ENCODE results near the gene USP31. TPM values are rescaled to one million over a fixed set of nuclear protein-coding genes. Genes with fewer than 3 reads are reported as not detected.

USP31 gene
- polyA plus RNA-seq, 2 of the 4 experiments (the other 2 are of a cell fraction): 8.3 to 18.0 TPM

DNA sequence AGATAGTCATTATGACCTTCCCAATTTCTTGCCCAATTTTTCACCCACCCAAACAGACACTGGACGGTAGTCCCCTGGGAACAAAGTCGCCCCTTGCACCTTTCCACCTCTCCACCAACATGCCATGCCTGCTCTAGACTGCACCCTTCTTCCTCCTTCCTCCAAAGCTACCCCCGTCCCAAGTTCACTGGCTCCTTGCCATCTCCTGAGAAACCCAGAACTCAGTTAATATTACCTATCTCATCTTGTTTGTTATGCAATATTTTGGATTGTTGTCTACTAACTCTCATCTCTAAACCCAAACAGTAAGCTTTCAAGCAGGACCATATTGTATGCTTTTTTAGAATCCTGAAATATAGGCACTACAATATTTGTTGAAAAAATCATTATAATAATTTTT lies 63.3 kb downstream of the USP31 start:
- no peak for TF ChIP-seq KDM5A (IDR thresholded peaks at IDR 0.05)
- no peak for TF ChIP-seq MAFK (IDR thresholded peaks at IDR 0.05; ENCODE audit: partially characterized antibody)
- no peak for TF ChIP-seq NFE2L2 (conservative IDR thresholded peaks at IDR 0.05; ENCODE audit: low read length)
- TF ChIP-seq, protein P1, sequence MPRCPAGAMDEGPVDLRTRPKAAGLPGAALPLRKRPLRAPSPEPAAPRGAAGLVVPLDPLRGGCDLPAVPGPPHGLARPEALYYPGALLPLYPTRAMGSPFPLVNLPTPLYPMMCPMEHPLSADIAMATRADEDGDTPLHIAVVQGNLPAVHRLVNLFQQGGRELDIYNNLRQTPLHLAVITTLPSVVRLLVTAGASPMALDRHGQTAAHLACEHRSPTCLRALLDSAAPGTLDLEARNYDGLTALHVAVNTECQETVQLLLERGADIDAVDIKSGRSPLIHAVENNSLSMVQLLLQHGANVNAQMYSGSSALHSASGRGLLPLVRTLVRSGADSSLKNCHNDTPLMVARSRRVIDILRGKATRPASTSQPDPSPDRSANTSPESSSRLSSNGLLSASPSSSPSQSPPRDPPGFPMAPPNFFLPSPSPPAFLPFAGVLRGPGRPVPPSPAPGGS (IDR thresholded peaks at IDR 0.05): no peak
- TF ChIP-seq RNF2 (IDR thresholded peaks at IDR 0.05; ENCODE audit: borderline replicate concordance, low read depth): no peak
- 81% methylated on average over 3 of the region's 3 CpGs for WGBS (ENCODE audit: missing lambda C conversion rate)
- ATAC-seq (no peak), FAIRE-seq (no peak), DNase-seq (ENCODE audit: low read depth in 1 of 2, low spot score in 1 of 2) (no peak)
- H3K4me2 ChIP-seq: peak overlapping the region; percentile 22; the same call in 1 of the 3 replicates
- H3K9me3 ChIP-seq: no peaks in the 10 kb centered on the region
- H3K4me1 ChIP-seq: peaks cover 54% of the 10 kb centered on the region
- no peak overlapping the region for H3K4me3 ChIP-seq
- ChIA-PET POLR2A (no interaction called here), CTCF (no interaction called here)
- H3K27ac ChIP-seq: peak overlapping the region; percentile 5 to 32; a peak in 2 of 6 replicates

GRCh38 chr16:23082161-23082788 lies 67.0 kb downstream of the USP31 start:
- Histone ChIP-seq H3K4me3 (no peak overlapping the region), H3K9me3 (no peaks in the 10 kb centered on the region), H3K4me1 (peaks cover 72% of the 10 kb centered on the region), H3K4me2 (peak overlapping the region; percentile 58), H3K27ac (peak overlapping the region; percentile 86 to 89)
- 70% methylated on average over 9 of the region's 9 CpGs for WGBS (ENCODE audit: missing lambda C conversion rate)
- ChIA-PET POLR2A (interaction anchor here (0.8 to 1.4 kb wide), 2 partner anchors 9 to 11 kb away, joined by 3 to 11 read pairs; no protein-coding TSS in a partner anchor), CTCF (interaction anchor here (0.6 to 2.3 kb wide), 10 partner anchors 9 to 1530 kb away, joined by 3 to 11 read pairs (median 4); no protein-coding TSS in a partner anchor)
- peak in 1 of 2 experiments; percentile 44 for DNase-seq (ENCODE audit: low read depth in 1 of 2, low spot score in 1 of 2)
- FAIRE-seq: no peak
- peak; percentile 24 to 37; a peak in 5 of 6 replicates for ATAC-seq
- 0 out of 2 replicates have a peak, but pooled peaks have one; percentile 7 for TF ChIP-seq GATA3 (IDR thresholded peaks at IDR 0.05; ENCODE audit: borderline replicate concordance)
- TF ChIP-seq, protein P2, sequence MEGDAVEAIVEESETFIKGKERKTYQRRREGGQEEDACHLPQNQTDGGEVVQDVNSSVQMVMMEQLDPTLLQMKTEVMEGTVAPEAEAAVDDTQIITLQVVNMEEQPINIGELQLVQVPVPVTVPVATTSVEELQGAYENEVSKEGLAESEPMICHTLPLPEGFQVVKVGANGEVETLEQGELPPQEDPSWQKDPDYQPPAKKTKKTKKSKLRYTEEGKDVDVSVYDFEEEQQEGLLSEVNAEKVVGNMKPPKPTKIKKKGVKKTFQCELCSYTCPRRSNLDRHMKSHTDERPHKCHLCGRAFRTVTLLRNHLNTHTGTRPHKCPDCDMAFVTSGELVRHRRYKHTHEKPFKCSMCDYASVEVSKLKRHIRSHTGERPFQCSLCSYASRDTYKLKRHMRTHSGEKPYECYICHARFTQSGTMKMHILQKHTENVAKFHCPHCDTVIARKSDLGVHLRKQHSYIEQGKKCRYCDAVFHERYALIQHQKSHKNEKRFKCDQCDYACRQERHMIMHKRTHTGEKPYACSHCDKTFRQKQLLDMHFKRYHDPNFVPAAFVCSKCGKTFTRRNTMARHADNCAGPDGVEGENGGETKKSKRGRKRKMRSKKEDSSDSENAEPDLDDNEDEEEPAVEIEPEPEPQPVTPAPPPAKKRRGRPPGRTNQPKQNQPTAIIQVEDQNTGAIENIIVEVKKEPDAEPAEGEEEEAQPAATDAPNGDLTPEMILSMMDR (IDR thresholded peaks at IDR 0.05): peak; percentile 9; the same call in 2 of the 3 replicates
- no peak for TF ChIP-seq POLR2A (IDR thresholded peaks at IDR 0.05; ENCODE audit: low read length)

- H3K9me3 ChIP-seq: no peaks in the 10 kb centered on the region
- WGBS (ENCODE audit: missing lambda C conversion rate): 45% methylated on average over 6 of the region's 6 CpGs
- peak overlapping the region; percentile 86 to 89 for H3K27ac ChIP-seq
- CTCF ChIA-PET: interaction anchor here (0.8 to 2.3 kb wide), 9 partner anchors 10 to 352 kb away, joined by 3 to 11 read pairs (median 5); no protein-coding TSS in a partner anchor
- POLR2A ChIA-PET: interaction anchor here (0.8 to 1.4 kb wide), 2 partner anchors 8 to 10 kb away, joined by 3 to 11 read pairs; no protein-coding TSS in a partner anchor
- no peak overlapping the region for H3K4me3 ChIP-seq
- H3K4me2 ChIP-seq: peak overlapping the region; percentile 58
- FAIRE-seq (no peak), DNase-seq (ENCODE audit: low read depth in 1 of 2, low spot score in 1 of 2) (peak; percentile 23 to 83), ATAC-seq (peak; percentile 87 to 94)
- peak; percentile 74 to 81; a peak in 4 of 5 replicates for TF ChIP-seq EP300 (IDR thresholded peaks at IDR 0.05)
- TF ChIP-seq, protein P2 (IDR thresholded peaks at IDR 0.05): peak; percentile 25; the same call in 1 of the 3 replicates
- TF ChIP-seq FOSL2 (IDR thresholded peaks at IDR 0.05): peak; percentile 60
- peak; percentile 94 for TF ChIP-seq FOSL2 (CRISPR knock-in tag; IDR thresholded peaks at IDR 0.05)
- TF ChIP-seq MYC (IDR thresholded peaks at IDR 0.05; ENCODE audit: borderline replicate concordance, low read length): 0 out of 2 replicates have a peak, but pooled peaks have one; percentile 26
- TF ChIP-seq GATA3 (IDR thresholded peaks at IDR 0.05; ENCODE audit: borderline replicate concordance): peak; percentile 72; the same call in 1 of the 2 replicates
- peak; percentile 36; the same call in 2 of the 3 replicates for TF ChIP-seq SMC3 (IDR thresholded peaks at IDR 0.05)
- TF ChIP-seq JUNB (IDR thresholded peaks at IDR 0.05): peak; percentile 87
- TF ChIP-seq RAD21 (conservative IDR thresholded peaks at IDR 0.05 in 1 of 2, IDR thresholded peaks at IDR 0.05 in 1 of 2): peak; percentile 6 to 32; a peak in 2 of 5 replicates
- peak; percentile 8 for TF ChIP-seq MAFK (IDR thresholded peaks at IDR 0.05; ENCODE audit: partially characterized antibody)
- TF ChIP-seq CHD4 (IDR thresholded peaks at IDR 0.05; ENCODE audit: borderline replicate concordance): no peak
- no peak for TF ChIP-seq E2F6 (IDR thresholded peaks at IDR 0.05; ENCODE audit: borderline replicate concordance, low read depth)
- 0 out of 5 replicates have a peak, but pooled peaks of 1 of the 2 experiments have one; percentile 34 for TF ChIP-seq JUN (IDR thresholded peaks at IDR 0.05)
- TF ChIP-seq, protein P3, sequence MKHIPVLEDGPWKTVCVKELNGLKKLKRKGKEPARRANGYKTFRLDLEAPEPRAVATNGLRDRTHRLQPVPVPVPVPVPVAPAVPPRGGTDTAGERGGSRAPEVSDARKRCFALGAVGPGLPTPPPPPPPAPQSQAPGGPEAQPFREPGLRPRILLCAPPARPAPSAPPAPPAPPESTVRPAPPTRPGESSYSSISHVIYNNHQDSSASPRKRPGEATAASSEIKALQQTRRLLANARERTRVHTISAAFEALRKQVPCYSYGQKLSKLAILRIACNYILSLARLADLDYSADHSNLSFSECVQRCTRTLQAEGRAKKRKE (CRISPR knock-in tag; IDR thresholded peaks at IDR 0.05; ENCODE audit: low read depth): no peak
- TF ChIP-seq, protein P4, sequence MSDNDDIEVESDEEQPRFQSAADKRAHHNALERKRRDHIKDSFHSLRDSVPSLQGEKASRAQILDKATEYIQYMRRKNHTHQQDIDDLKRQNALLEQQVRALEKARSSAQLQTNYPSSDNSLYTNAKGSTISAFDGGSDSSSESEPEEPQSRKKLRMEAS (IDR thresholded peaks at IDR 0.05): peak; percentile 30; the same call in 1 of the 2 replicates
- H3K4me1 ChIP-seq: peaks cover 72% of the 10 kb centered on the region
These were observed 67.6 kb downstream of the USP31 start for GRCh38 chr16:23081675-23082119.

Data from A549 (cell line).